H1 (cell line): Measurements from ENCODE around the gene GTPBP10. TPM values are rescaled to one million over a fixed set of nuclear protein-coding genes. Genes with fewer than 3 reads are reported as not detected.

Source experiments
- CTCF ChIA-PET: fragments of 300-600 bp; sonication (Branson Sonifier 250); formaldehyde crosslinking; loops from one replicate; lab custom pipeline; 2021; ENCODE audit not compliant: partially characterized antibody; lab: Charles Lee
- POLR2A ChIA-PET: fragments of 300-600 bp; sonication (Branson Sonifier 250); formaldehyde crosslinking; loops from one replicate; lab custom pipeline; 2021; ENCODE audit warnings: inconsistent platforms; ENCODE audit not compliant: partially characterized antibody; lab: Charles Lee
- DNase-seq, 2 experiments: peaks; one replicate each; pipeline versions ENCODE4 v3.0.0 to v3.0.0-alpha.2; 2010 to 2022; ENCODE audit warnings: low spot score in 2 of 2, low read depth in 1 of 2, mixed read lengths in 1 of 2
- FAIRE-seq: peaks from 2 replicates; lab custom pipeline; 2011; peaks lifted over from hg19 to GRCh38; lab: Jason Lieb, UNC
- H2AFZ ChIP-seq: 2 replicates; pipeline ENCODE4 v1.8.1; 2012; ENCODE audit warnings: low read length, inconsistent platforms
- H2AK5ac ChIP-seq: 2 replicates; pipeline ENCODE4 v1.6.1; 2013; ENCODE audit warnings: low read depth, low read length
- H2BK120ac ChIP-seq: replicated peaks from 2 replicates; pipeline ENCODE3; 2013; ENCODE audit warnings: low read depth, low read length, inconsistent platforms
- H2BK12ac ChIP-seq: 2 replicates; pipeline ENCODE4 v1.6.1; 2013; ENCODE audit warnings: low read depth, low read length
- H2BK15ac ChIP-seq: 2 replicates; pipeline ENCODE4 v1.6.1; 2013; ENCODE audit warnings: low read length
- H2BK20ac ChIP-seq: 2 replicates; pipeline ENCODE4 v1.6.1; 2013; ENCODE audit warnings: low read length
- H2BK5ac ChIP-seq: 2 replicates; pipeline ENCODE4 v1.6.1; 2013; ENCODE audit warnings: low read depth, low read length
- H3K14ac ChIP-seq: 2 replicates; pipeline ENCODE4 v1.6.1; 2013; ENCODE audit warnings: inconsistent platforms; ENCODE audit not compliant: insufficient read length
- H3K18ac ChIP-seq: 2 replicates; pipeline ENCODE4 v1.6.1; 2013; ENCODE audit warnings: low read length; ENCODE audit errors: extremely low read depth
- H3K23ac ChIP-seq: 2 replicates; pipeline ENCODE4 v1.6.1; 2013; ENCODE audit warnings: inconsistent platforms; ENCODE audit not compliant: insufficient read length
- H3K23me2 ChIP-seq: 2 replicates; pipeline ENCODE4 v1.6.1; 2013; ENCODE audit warnings: low read depth, low read length
- H3K27ac ChIP-seq: 2 replicates; pipeline ENCODE4 v1.6.1; 2011; ENCODE audit warnings: low read depth, low read length, inconsistent platforms
- H3K27me3 ChIP-seq, 4 experiments: replicated peaks in 1 of 4; 1 replicate in 1 of 4; 2 replicates in 3 of 4; pipeline versions ENCODE4 v1.6.1 to v1.8.1; 2011 to 2013; ENCODE audit warnings: low read length in 3 of 4, mild to moderate bottlenecking in 3 of 4, inconsistent platforms in 2 of 4, mixed read lengths in 2 of 4, moderate library complexity in 1 of 4; ENCODE audit not compliant: control insufficient read depth in 3 of 4, insufficient read depth in 3 of 4; ENCODE audit errors: extremely low read depth in 1 of 4
- H3K36me3 ChIP-seq, 4 experiments: 2 replicates each; pipeline versions ENCODE4 v1.6.1 to v1.8.1; 2011 to 2013; ENCODE audit warnings: mild to moderate bottlenecking in 4 of 4, low read length in 3 of 4, moderate library complexity in 2 of 4, control low read depth in 1 of 4, inconsistent platforms in 1 of 4; ENCODE audit not compliant: insufficient read depth in 4 of 4, control insufficient read depth in 2 of 4
- H3K4ac ChIP-seq: replicated peaks from 2 replicates; pipeline ENCODE3; 2013; ENCODE audit warnings: low read length, low read depth, mixed read lengths, inconsistent platforms; ENCODE audit not compliant: insufficient read length
- H3K4me1 ChIP-seq, 4 experiments: replicated peaks in 1 of 4; 1 replicate in 1 of 4; 2 replicates in 3 of 4; pipeline versions ENCODE4 v1.6.1 to v1.8.1; 2011 to 2013; ENCODE audit warnings: low read length in 3 of 4, inconsistent platforms in 2 of 4, mixed read lengths in 1 of 4; ENCODE audit not compliant: insufficient read depth in 4 of 4, control insufficient read depth in 3 of 4
- H3K4me2 ChIP-seq, 2 experiments: 2 replicates each; pipeline versions ENCODE4 v1.6.1 to v1.8.1; 2011 to 2013; ENCODE audit warnings: low read depth in 2 of 2, low read length in 2 of 2, control low read depth in 1 of 2, inconsistent platforms in 1 of 2, mild to moderate bottlenecking in 1 of 2; ENCODE audit not compliant: insufficient read depth in 1 of 2
- H3K4me3 ChIP-seq, 4 experiments: fragments of 200-600, 300-600 bp in 1 of 4; sonication (generic), shearing (Covaris generic), sonication (Bioruptor Twin) in 1 of 4; 2 replicates each; pipeline versions ENCODE4 v1.5.1 to v1.8.1; 2011 to 2016; ENCODE audit warnings: low read length in 4 of 4, low read depth in 3 of 4, control low read depth in 2 of 4, inconsistent platforms in 2 of 4, mild to moderate bottlenecking in 2 of 4, mixed read lengths in 1 of 4, moderate library complexity in 1 of 4; ENCODE audit not compliant: insufficient read depth in 2 of 4; ENCODE audit errors: extremely low read depth in 1 of 4
- H3K56ac ChIP-seq: replicated peaks from 2 replicates; pipeline ENCODE3; 2013; ENCODE audit warnings: low read depth, mild to moderate bottlenecking, mixed read lengths, low read length, inconsistent platforms; ENCODE audit not compliant: insufficient read length
- H3K79me1 ChIP-seq: 2 replicates; pipeline ENCODE4 v1.6.1; 2013; ENCODE audit warnings: low read depth, low read length, control low read depth
- H3K79me2 ChIP-seq, 2 experiments: 2 replicates each; pipeline versions ENCODE4 v1.6.1 to v1.8.1; 2012 to 2013; ENCODE audit warnings: low read length in 2 of 2, mild to moderate bottlenecking in 2 of 2, inconsistent platforms in 1 of 2; ENCODE audit not compliant: insufficient read depth in 2 of 2, control insufficient read depth in 1 of 2
- H3K9ac ChIP-seq, 4 experiments: replicated peaks in 1 of 4; 1 replicate in 1 of 4; 2 replicates in 3 of 4; pipeline versions ENCODE4 v1.6.1 to v1.8.1; 2011 to 2013; ENCODE audit warnings: low read depth in 3 of 4, low read length in 3 of 4, control low read depth in 2 of 4, mild to moderate bottlenecking in 2 of 4, moderate library complexity in 2 of 4, inconsistent platforms in 1 of 4; ENCODE audit errors: extremely low read depth in 1 of 4
- H3K9me3 ChIP-seq, 2 experiments: 2 replicates each; pipeline versions ENCODE4 v1.6.1 to v1.8.1; 2012 to 2013; ENCODE audit warnings: mild to moderate bottlenecking in 2 of 2, moderate library complexity in 2 of 2, control low read depth in 1 of 2, inconsistent platforms in 1 of 2, low read depth in 1 of 2, low read length in 1 of 2, mixed read lengths in 1 of 2; ENCODE audit not compliant: insufficient read depth in 2 of 2
- H4K20me1 ChIP-seq, 2 experiments: replicated peaks in 1 of 2; 2 replicates each; pipeline versions ENCODE3 to v1.8.1; 2011 to 2013; ENCODE audit warnings: inconsistent platforms in 2 of 2, low read length in 2 of 2, mild to moderate bottlenecking in 1 of 2; ENCODE audit not compliant: insufficient read depth in 2 of 2, control insufficient read depth in 1 of 2
- H4K5ac ChIP-seq: 2 replicates; pipeline ENCODE4 v1.6.1; 2013; ENCODE audit warnings: low read length, low read depth, mixed read lengths, inconsistent platforms; ENCODE audit not compliant: insufficient read length
- H4K8ac ChIP-seq: 2 replicates; pipeline ENCODE4 v1.8.0; 2013; ENCODE audit warnings: mild to moderate bottlenecking, moderate library complexity, low read length, inconsistent platforms; ENCODE audit not compliant: insufficient read depth; ENCODE audit errors: extremely low read depth
- H4K91ac ChIP-seq: replicated peaks from 2 replicates; pipeline ENCODE3; 2013; ENCODE audit warnings: low read length, mixed read lengths, inconsistent platforms; ENCODE audit not compliant: insufficient read length
- BRCA1 ChIP-seq: IDR thresholded peaks from 2 replicates; pipeline ENCODE4 v1.6.1; 2012; ENCODE audit warnings: low read depth, low read length, improper control_type of control experiment
- KDM4A ChIP-seq: IDR thresholded peaks from one replicate; pipeline ENCODE4 v1.7.1; 2012; ENCODE audit warnings: low read depth, mild to moderate bottlenecking, moderate library complexity, low read length, inconsistent platforms; ENCODE audit not compliant: severe bottlenecking
- RBBP5 ChIP-seq: IDR thresholded peaks from 2 replicates; pipeline ENCODE4 v1.7.1; 2012; ENCODE audit warnings: low read depth, mild to moderate bottlenecking, inconsistent platforms, low read length, moderate library complexity, borderline replicate concordance
- WGBS, 2 experiments: shearing (Covaris generic) in 1 of 2; methylation state at CpG; one replicate each; pipeline versions ENCODE4 v1.1.6 to v1.1.7; 2013 to 2015; ENCODE audit warnings: low lambda C conversion rate in 2 of 2, mixed read lengths in 2 of 2, inconsistent platforms in 1 of 2, low coverage in 1 of 2, missing lambda C conversion rate in 1 of 2; ENCODE audit not compliant: insufficient replicate concordance in 2 of 2, insufficient coverage in 1 of 2, insufficient read length in 1 of 2; ENCODE audit errors: extremely low coverage in 1 of 2, missing lambda C conversion rate in 1 of 2; 5-methylcytosine and 5-hydroxymethylcytosine counted together
- polyA plus RNA-seq, 7 experiments: library from polyadenylated mRNA; depleted of rRNA in 3 of 7; stranded (reverse) in 5 of 7; unstranded in 2 of 7; fragments of >200 nt in 5 of 7; fragments of 200-250 nt in 2 of 7; gene quantifications; 1 replicate in 5 of 7; 2 replicates in 1 of 7; 4 replicates in 1 of 7; pipeline versions ENCODE4 v1.2.1 to v1.2.3, GENCODE V29; 2011 to 2013; ENCODE audit warnings: missing spikeins in 2 of 7, mixed read lengths in 2 of 7
- total RNA-seq: library from RNA; stranded (reverse); fragmentation: NEBNext Ultra II Directional; extraction: Animal tissue kit (Norgen Biotek cat#: 25700); gene quantifications from 2 replicates; pipeline ENCODE4 v1.2.1, GENCODE V29; 2021

The GTPBP10 gene
- total and polyA plus RNA-seq, 2 of the 8 experiments (the other 6 are each of a cell fraction or from before 2014, with no cell fraction given), result 4.4 to 21.2 TPM

- Histone ChIP-seq H2BK120ac (no peak overlapping the region), H3K18ac (no peak overlapping the region), H4K8ac (no peak overlapping the region), H2BK12ac (no peak overlapping the region), H3K23me2 (no peaks in the 10 kb centered on the region), H3K79me1 (no peaks in the 10 kb centered on the region), H4K5ac (no peak overlapping the region), H3K4me2 (no peak overlapping the region), H3K36me3 (no peaks in the 10 kb centered on the region), H3K9me3 (peaks cover 0 to 6% of the 10 kb centered on the region in 2 experiments; a peak in 1 of 4 replicates), H3K56ac (no peak overlapping the region), H3K79me2 (no peaks in the 10 kb centered on the region), H3K27ac (no peak overlapping the region), H3K9ac (no peak overlapping the region), H3K4me1 (no peaks in the 10 kb centered on the region), H4K20me1 (no peaks in the 10 kb centered on the region), H3K14ac (no peak overlapping the region), H3K4ac (no peak overlapping the region), H2BK15ac (no peak overlapping the region), H3K23ac (no peak overlapping the region), H2AK5ac (no peak overlapping the region), H2BK5ac (no peak overlapping the region), H2AFZ (no peak overlapping the region), H3K4me3 (no peak overlapping the region), H4K91ac (no peak overlapping the region), H2BK20ac (no peak overlapping the region), H3K27me3 (no peaks in the 10 kb centered on the region)
- FAIRE-seq, result no peak
- CTCF ChIA-PET, result no interaction called here
- DNase-seq, result no peak
- POLR2A ChIA-PET, result no interaction called here
- 85% methylated on average over 3 of the region's 3 CpGs; no CpG with 5 or more reads in 1 of the 2 experiments for WGBS, 2 experiments
- TF ChIP-seq KDM4A (no peak), BRCA1 (no peak), RBBP5 (no peak)
These were observed 78.2 kb downstream of the GTPBP10 start for GRCh38 chr7:90424720-90425119.
